Measurements from ENCODE around the gene IQCE.

IQCE gene

DNA sequence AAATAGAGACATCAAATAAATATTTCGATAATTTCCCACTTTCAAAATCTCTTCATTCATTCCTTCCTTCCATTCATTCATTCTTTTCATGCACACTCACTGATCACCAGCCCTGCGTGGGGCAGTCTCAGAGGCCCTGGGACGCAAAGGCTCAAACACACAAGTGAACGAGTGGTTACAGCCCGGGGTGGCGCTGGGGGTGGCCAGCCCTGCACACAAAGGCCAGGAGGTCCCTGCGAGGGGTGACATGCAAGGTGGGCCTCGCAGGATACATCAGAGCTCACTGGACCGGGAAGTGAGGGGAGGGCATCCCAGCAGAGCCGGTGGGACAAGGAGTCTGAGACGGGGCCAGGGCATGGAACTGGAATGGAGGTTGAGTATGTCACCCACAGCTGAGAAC lies 43.1 kb downstream of the IQCE start:
- no peak overlapping the region for H3K27ac ChIP-seq (ENCODE audit: low read depth, low read length)
- no peaks in the 10 kb centered on the region for H3K27me3 ChIP-seq (ENCODE audit: control insufficient read depth, insufficient read depth, low read length)
- H3K9ac ChIP-seq (ENCODE audit: low read depth, low read length): no peak overlapping the region
- H3K4me3 ChIP-seq (ENCODE audit: low read depth, low read length): no peak overlapping the region
- H3K4me1 ChIP-seq (ENCODE audit: control insufficient read depth, insufficient read depth, low read length): no peaks in the 10 kb centered on the region; the same call in 1 of the 2 replicates
- H3K36me3 ChIP-seq (ENCODE audit: control insufficient read depth, insufficient read depth, low read length): peaks cover 6% of the 10 kb centered on the region; the same call in 1 of the 2 replicates
- no peaks in the 10 kb centered on the region for H3K9me3 ChIP-seq (ENCODE audit: control insufficient read depth, insufficient read depth, low read length)

DNA sequence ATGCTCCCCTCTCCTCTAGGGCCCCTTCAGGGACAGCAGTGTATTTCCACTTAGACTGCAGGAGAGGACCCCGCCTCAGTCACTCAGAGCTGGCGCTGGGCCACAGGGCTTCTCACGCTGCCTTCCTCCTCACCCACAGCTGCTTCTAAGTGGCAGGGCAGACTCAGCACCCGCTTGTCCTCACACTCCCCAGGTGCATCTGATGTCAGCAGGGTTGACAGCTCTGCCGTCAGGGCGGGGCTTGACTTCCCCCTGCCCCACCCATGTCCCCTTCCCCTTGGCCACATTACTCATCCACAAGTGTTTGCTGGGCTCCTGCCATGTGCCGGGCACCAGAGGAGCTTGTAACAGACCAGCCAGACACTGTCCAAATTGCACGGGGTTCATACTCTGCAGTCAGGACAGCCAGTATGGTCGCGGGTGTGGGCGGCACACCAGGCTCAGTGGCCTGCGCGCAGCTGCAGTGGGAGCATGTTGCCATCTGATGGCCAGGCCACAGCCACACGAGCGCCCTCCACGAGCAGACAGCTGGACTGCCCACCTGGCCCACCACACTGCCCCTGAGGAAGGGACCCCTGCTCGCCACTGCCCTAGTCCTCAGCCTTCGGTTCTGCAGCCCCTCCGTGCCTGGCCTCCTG lies 43.7 kb downstream of the IQCE start:
- Histone ChIP-seq H3K27me3 (ENCODE audit: control insufficient read depth, insufficient read depth, low read length) (no peaks in the 10 kb centered on the region), H3K9me3 (ENCODE audit: control insufficient read depth, insufficient read depth, low read length) (no peaks in the 10 kb centered on the region), H3K4me1 (ENCODE audit: control insufficient read depth, insufficient read depth, low read length) (peaks cover 6% of the 10 kb centered on the region; the same call in 1 of the 2 replicates), H3K4me3 (ENCODE audit: low read depth, low read length) (no peak overlapping the region), H3K36me3 (ENCODE audit: control insufficient read depth, insufficient read depth, low read length) (peaks cover 6% of the 10 kb centered on the region; the same call in 1 of the 2 replicates), H3K27ac (ENCODE audit: low read depth, low read length) (no peak overlapping the region), H3K9ac (ENCODE audit: low read depth, low read length) (no peak overlapping the region)

DNA sequence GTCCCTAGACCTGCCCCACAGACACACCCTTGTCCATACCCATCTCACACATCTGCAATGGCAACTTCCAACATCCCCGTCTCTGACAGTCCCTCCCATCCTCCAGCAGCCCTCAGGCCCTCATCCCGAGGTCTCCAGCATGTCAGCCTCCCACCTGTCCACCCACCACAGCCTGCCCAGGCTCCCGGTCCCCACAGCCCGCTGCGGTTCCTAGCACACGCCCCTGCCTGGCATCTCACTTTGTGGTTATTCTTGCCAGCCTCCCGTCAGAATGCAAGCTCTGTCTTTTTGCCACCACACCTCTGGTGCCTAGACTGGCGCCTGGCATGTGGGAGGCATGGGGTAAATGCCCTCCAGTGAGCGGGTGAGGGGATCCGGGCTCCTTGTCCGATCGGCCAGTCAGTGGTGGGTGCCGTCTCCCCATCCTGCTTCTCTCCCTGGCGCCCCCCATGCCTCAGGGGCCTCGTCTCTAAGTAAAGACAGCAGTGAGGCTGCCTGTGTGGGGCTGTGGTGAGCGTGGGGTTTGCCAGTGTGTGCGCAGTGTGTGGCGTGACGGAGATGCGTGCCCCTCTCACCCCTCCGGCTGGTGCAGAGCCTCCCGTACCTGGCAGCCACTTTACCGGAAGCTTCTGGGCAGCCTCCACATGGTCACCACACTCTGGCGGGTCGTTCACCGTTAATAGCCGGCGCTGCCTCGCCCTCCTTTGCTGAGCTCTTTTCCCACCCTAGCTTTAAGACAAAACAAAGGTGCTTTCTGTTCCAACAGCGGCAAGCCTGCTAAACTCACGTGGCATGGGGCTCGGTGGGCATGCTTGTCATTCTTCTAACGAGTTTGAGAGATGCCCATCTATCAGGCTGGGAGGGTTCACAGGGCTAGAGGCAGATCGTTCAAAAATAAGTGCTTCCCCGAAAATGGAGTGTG lies 44.5 kb downstream of the IQCE start:
- Histone ChIP-seq H3K4me3 (ENCODE audit: low read depth, low read length) (no peak overlapping the region), H3K27ac (ENCODE audit: low read depth, low read length) (no peak overlapping the region), H3K4me1 (ENCODE audit: control insufficient read depth, insufficient read depth, low read length) (peaks cover 9% of the 10 kb centered on the region; the same call in 1 of the 2 replicates), H3K9ac (ENCODE audit: low read depth, low read length) (no peak overlapping the region), H3K27me3 (ENCODE audit: control insufficient read depth, insufficient read depth, low read length) (no peaks in the 10 kb centered on the region), H3K9me3 (ENCODE audit: control insufficient read depth, insufficient read depth, low read length) (no peaks in the 10 kb centered on the region), H3K36me3 (ENCODE audit: control insufficient read depth, insufficient read depth, low read length) (peaks cover 6% of the 10 kb centered on the region; the same call in 1 of the 2 replicates)

DNA sequence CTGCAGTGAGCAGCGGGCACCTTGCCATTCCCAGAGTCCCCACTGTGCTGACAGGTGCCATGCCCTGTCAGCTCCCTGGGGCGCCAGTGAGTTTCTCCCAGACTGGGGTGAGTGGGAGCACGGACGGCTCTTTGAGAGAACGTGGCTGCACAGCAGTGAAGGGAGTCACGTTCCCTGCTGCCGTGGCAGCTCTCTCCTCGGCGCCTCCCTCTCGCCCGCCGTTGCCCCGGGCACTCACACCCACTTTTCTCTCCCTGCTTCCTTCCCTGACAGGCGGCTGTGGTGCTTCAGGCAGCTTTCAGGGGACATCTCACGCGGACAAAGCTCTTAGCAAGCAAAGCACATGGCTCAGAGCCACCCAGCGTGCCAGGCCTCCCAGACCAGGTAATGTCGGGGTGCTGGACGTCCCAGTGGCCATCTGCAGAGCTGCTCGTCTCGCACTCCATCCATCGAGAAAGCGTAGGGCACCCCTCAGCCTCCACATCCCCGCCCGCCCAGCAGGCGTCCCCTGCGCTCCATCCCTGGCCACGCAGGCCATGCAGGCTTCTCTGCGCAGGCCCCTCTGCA lies 45.9 kb downstream of the IQCE start:
- Histone ChIP-seq H3K4me3 (ENCODE audit: low read depth, low read length) (no peak overlapping the region), H3K9ac (ENCODE audit: low read depth, low read length) (no peak overlapping the region), H3K36me3 (ENCODE audit: control insufficient read depth, insufficient read depth, low read length) (no peaks in the 10 kb centered on the region), H3K9me3 (ENCODE audit: control insufficient read depth, insufficient read depth, low read length) (no peaks in the 10 kb centered on the region), H3K4me1 (ENCODE audit: control insufficient read depth, insufficient read depth, low read length) (peaks cover 9% of the 10 kb centered on the region; the same call in 1 of the 2 replicates), H3K27me3 (ENCODE audit: control insufficient read depth, insufficient read depth, low read length) (no peaks in the 10 kb centered on the region), H3K27ac (ENCODE audit: low read depth, low read length) (no peak overlapping the region)

DNA sequence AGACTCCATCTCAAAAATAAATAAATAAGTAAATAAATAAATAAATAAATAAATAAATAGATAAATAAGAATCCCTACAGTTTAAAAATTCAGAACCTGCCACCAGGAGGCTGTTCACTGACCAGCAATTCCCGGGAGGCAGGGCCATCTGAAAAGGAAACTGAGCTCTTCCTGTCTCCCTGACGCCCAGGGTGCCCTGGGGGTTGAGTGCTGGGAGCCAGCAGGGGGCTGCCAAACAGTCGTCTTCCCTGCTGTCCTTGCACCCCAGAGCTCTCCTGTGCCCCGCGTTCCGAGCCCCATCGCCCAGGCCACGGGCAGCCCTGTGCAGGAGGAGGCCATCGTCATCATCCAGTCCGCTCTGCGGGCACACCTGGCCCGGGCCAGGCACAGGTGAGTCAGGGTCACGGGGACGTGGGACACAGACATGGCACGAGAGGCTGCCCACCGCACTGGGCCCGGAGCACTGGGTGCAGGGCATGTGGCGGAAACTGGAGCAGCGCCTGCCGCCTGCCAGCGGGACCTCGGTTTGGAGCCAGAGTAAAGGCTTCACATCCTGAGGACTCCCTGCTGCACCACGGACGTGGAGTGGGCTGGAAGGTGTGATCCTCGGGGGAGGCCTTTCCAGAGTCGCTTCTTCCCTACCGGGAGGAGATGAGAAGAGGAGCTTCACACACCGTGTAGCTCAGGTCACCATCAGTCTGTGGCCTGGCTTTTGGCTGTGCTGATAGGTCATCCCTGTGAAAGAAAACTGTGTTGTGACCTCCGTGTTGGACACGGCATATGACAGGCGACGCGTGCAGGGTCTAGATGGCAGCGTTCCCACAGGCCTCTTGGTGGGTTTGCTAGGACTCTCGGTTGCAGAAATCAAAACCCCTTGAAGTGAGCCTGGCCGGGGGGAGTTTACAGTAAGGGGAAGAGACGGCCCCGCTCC lies 47.1 kb downstream of the IQCE start:
- peaks cover 9% of the 10 kb centered on the region; the same call in 1 of the 2 replicates for H3K4me1 ChIP-seq (ENCODE audit: control insufficient read depth, insufficient read depth, low read length)
- H3K4me3 ChIP-seq (ENCODE audit: low read depth, low read length): no peak overlapping the region
- no peaks in the 10 kb centered on the region for H3K36me3 ChIP-seq (ENCODE audit: control insufficient read depth, insufficient read depth, low read length)
- H3K9me3 ChIP-seq (ENCODE audit: control insufficient read depth, insufficient read depth, low read length): no peaks in the 10 kb centered on the region
- no peak overlapping the region for H3K9ac ChIP-seq (ENCODE audit: low read depth, low read length)
- no peaks in the 10 kb centered on the region for H3K27me3 ChIP-seq (ENCODE audit: control insufficient read depth, insufficient read depth, low read length)
- no peak overlapping the region for H3K27ac ChIP-seq (ENCODE audit: low read depth, low read length)

DNA sequence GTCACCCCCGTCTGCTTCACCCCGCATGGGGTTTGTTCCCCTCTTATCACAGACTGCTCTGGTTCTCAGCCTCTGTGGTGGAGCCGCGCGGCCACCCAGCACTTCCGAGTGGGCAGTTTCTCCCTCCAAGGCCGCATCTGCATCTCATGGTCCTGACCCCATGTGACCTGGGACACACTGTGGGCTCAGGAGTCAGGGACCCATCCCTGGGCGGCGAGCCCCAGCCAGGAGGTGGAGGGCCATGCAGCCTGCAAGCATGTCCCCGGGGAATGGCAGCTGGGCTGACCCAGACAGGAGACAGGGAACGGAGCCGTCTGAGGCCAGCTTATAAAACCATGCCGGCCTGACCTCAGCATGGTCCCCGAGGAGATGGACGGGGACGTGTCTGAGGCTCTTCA lies 47.8 kb downstream of the IQCE start:
- Histone ChIP-seq H3K9me3 (ENCODE audit: control insufficient read depth, insufficient read depth, low read length) (no peaks in the 10 kb centered on the region), H3K4me1 (ENCODE audit: control insufficient read depth, insufficient read depth, low read length) (peaks cover 9% of the 10 kb centered on the region; the same call in 1 of the 2 replicates), H3K36me3 (ENCODE audit: control insufficient read depth, insufficient read depth, low read length) (no peaks in the 10 kb centered on the region), H3K27me3 (ENCODE audit: control insufficient read depth, insufficient read depth, low read length) (no peaks in the 10 kb centered on the region), H3K27ac (ENCODE audit: low read depth, low read length) (no peak overlapping the region), H3K9ac (ENCODE audit: low read depth, low read length) (no peak overlapping the region), H3K4me3 (ENCODE audit: low read depth, low read length) (no peak overlapping the region)

DNA sequence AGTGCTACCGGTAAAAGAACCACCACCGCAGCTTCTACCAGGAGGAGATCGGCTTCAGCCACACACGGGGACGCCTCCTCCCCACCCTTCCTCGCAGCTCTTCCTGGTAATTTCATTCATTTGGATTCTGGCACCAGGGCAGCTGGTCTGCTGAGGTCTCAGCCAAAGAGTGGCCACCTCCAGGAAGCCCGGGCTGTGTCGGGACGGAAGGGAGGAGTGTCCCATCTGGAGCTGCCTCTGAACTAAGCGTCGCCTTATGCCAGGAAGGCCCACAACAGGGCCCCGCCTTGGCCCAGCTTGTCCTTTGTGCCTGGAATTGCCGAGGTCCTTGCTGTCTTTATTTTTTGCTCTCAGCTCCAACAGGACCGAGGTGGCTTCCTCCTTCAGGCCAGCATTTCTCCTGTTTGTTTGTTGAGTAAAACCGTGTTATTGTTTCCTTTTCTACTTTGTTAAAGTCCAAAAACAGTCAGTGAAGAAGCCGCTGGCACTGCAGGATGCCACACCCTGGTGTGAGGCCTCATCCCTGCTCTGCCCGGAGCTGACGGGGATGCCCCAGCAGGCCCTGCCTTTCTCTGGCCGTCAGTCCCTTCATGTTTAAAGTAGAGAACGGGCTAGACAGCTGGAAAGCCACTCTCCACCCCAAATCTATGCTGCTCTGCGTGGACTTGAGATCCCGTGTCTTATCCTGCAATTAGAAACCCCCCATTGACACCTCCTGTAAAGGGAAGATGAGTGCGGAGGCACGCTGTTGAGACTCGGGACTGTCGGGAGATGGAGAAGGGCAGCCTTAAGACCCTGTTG lies 48.5 kb downstream of the IQCE start:
- Histone ChIP-seq H3K27me3 (ENCODE audit: control insufficient read depth, insufficient read depth, low read length) (no peaks in the 10 kb centered on the region), H3K27ac (ENCODE audit: low read depth, low read length) (no peak overlapping the region), H3K4me3 (ENCODE audit: low read depth, low read length) (no peak overlapping the region), H3K4me1 (ENCODE audit: control insufficient read depth, insufficient read depth, low read length) (peaks cover 12% of the 10 kb centered on the region; the same call in 1 of the 2 replicates), H3K9me3 (ENCODE audit: control insufficient read depth, insufficient read depth, low read length) (no peaks in the 10 kb centered on the region), H3K36me3 (ENCODE audit: control insufficient read depth, insufficient read depth, low read length) (no peaks in the 10 kb centered on the region), H3K9ac (ENCODE audit: low read depth, low read length) (no peak overlapping the region)

DNA sequence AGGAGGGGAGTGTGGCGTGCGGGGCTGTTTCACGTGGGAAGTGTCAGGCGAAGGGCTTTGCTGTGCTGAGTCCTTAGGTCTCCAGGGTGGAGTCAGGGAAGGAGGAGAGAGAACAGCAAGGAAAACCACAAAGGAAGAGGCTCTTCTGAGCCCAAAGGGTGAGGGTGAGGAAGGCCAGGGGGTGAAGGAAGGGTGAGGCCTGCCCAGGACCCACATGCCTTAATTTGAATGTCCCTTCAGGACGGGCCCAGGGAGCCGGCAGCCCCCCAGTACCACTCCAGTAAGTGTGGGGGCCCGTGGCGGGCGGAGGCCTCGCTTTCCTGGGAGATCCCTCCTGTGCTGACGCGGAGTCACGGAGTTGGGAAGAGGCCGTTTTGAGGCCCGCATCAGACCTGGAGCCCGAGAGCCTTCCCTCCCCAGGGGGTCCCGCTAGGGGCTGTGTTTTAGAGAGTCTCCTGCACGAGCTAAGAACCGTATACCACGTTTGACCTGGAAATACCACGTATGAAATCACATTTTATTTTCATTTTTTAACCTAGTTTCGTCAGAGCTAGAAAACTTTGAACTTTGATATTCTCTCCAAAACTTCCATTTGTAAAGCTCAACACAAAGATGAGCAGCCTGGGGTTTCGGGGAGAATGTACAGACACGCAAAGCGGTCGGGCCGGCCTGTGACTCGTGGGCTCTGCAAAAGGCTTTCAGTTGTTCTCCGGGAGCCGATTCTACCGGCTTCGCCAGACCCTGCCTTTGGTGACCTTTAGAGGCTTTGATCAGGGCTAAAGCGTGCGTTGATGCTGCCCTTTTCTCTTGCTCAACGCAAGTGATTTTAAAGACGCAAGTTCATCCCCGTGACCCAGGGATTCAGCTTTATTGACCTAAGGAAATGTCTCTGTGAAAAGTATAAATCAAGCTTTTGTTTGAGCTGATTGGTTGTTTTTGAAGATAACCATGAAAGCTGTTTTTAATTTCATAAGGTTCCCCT lies 49.4 kb downstream of the IQCE start:
- peaks cover 12% of the 10 kb centered on the region; the same call in 1 of the 2 replicates for H3K4me1 ChIP-seq (ENCODE audit: control insufficient read depth, insufficient read depth, low read length)
- no peaks in the 10 kb centered on the region for H3K9me3 ChIP-seq (ENCODE audit: control insufficient read depth, insufficient read depth, low read length)
- no peaks in the 10 kb centered on the region for H3K27me3 ChIP-seq (ENCODE audit: control insufficient read depth, insufficient read depth, low read length)
- no peak overlapping the region for H3K4me3 ChIP-seq (ENCODE audit: low read depth, low read length)
- H3K27ac ChIP-seq (ENCODE audit: low read depth, low read length): no peak overlapping the region
- no peak overlapping the region for H3K9ac ChIP-seq (ENCODE audit: low read depth, low read length)
- no peaks in the 10 kb centered on the region for H3K36me3 ChIP-seq (ENCODE audit: control insufficient read depth, insufficient read depth, low read length)

DNA sequence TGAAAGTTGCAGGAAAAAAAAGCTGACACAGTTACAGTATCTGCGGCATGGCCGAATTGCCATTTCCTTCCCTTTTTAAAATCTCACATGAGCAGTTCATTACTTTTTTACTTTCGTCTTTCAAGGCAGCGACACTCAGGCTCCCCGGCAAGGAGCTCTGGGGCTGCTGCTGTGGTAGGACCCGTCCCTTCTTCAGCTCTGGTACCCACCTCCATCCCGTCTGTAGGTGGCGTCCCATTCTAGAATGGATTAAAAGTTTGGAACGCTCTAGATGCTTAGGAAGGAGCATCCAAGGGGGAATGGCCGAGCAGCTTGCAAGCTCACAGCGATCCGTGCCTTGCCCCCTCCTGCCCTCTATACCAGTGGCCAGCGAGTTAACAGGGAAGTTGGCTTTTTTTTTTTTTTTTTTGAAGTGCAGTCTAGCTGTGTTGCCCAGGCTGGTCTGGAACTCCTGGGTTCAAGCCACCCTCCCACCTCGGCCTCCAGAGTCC lies 50.2 kb downstream of the IQCE start:
- Histone ChIP-seq H3K27me3 (ENCODE audit: control insufficient read depth, insufficient read depth, low read length) (no peaks in the 10 kb centered on the region), H3K4me1 (ENCODE audit: control insufficient read depth, insufficient read depth, low read length) (peaks cover 12% of the 10 kb centered on the region; the same call in 1 of the 2 replicates), H3K4me3 (ENCODE audit: low read depth, low read length) (no peak overlapping the region), H3K36me3 (ENCODE audit: control insufficient read depth, insufficient read depth, low read length) (no peaks in the 10 kb centered on the region), H3K27ac (ENCODE audit: low read depth, low read length) (no peak overlapping the region), H3K9me3 (ENCODE audit: control insufficient read depth, insufficient read depth, low read length) (no peaks in the 10 kb centered on the region), H3K9ac (ENCODE audit: low read depth, low read length) (no peak overlapping the region)
